GM23338 (cell line): ENCODE measurements around the gene BRI3BP. TPM values are rescaled to one million over a fixed set of nuclear protein-coding genes. Genes with fewer than 3 reads are reported as not detected.

ENCODE experiments used
- CREB1 ChIP-seq: fragments of 250-450 bp; sonication (Bioruptor Pico); IDR thresholded peaks from 2 replicates; pipeline ENCODE4 v1.5.0; 2020; ENCODE audit warnings: low read depth, mild to moderate bottlenecking, moderate library complexity
- NANOG ChIP-seq: IDR thresholded peaks from 2 replicates; pipeline ENCODE4 v1.6.1; 2016; ENCODE audit warnings: antibody characterized with exemption, borderline replicate concordance
- ZNF114 ChIP-seq: fragments of 250-450 bp; sonication (Bioruptor Pico); IDR thresholded peaks from 2 replicates; pipeline ENCODE4 v1.5.0; 2020; ENCODE audit warnings: mild to moderate bottlenecking, moderate library complexity
- polyA plus RNA-seq: library from polyadenylated mRNA; unstranded; fragments of >200 nt; fragmentation: Nextera tagmentation; extraction: Ambion mirVana; gene quantifications from 2 replicates; pipeline ENCODE4 v1.2.1, GENCODE V29; 2016
- total RNA-seq: library from RNA; depleted of rRNA; stranded (reverse); fragments of >200 nt; shearing (Covaris generic); gene quantifications from 2 replicates; pipeline ENCODE4 v1.2.3, GENCODE V29; 2014
- TF ChIP-seq, protein P1 (sequence below): fragments of 250-450 bp; sonication (Bioruptor Pico); IDR thresholded peaks from 2 replicates; pipeline ENCODE4 v1.5.0; 2020; ENCODE audit warnings: mild to moderate bottlenecking, moderate library complexity
- TF ChIP-seq, protein P2 (sequence below): IDR thresholded peaks from one replicate; pipeline ENCODE4 v1.6.1; 2018; ENCODE audit warnings: antibody characterized with exemption; ENCODE audit not compliant: unreplicated experiment
- TF ChIP-seq, protein P3 (sequence below): IDR thresholded peaks from 2 replicates; pipeline ENCODE4 v1.6.1; 2016; ENCODE audit warnings: antibody characterized with exemption

BRI3BP gene
- total and polyA plus RNA-seq, 2 experiments from 2014 or later = 5.8 to 10.7 TPM

DNA sequence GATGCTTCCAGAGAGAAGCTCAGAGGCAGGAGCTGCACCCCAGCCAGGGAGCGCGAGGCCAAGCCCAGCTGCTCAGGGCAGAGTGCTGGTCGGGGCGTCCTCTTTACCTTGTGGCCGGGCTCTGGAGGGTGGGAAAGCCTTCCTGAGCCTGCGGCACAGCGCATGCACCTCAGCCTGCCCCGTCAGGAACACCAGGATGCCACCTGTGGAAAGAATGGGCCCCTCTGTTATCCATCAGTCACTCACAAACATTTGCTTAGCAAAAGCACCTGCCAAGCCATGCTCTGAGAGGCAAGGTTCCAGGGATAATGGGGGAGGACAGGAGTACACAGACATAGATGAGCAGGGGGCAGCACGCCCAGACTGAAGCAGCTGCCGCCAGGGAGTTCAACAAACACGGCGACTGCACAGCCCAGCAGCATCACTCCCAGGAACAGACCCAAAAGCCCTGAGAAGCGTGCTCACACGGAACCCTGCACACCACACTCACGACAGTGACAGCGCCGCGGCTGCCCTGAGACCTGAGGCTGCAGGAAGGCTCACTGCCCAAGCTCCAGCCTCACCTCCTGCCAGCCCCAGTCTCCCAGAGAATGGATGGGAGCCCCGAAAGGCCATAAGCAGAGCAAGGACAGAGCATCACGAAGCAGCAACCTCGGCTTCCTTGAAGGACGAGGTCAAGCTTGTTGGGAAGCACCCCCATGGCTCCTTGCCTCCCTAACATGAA lies 26.3 kb upstream of the BRI3BP start (continued):
- TF ChIP-seq, protein P1, sequence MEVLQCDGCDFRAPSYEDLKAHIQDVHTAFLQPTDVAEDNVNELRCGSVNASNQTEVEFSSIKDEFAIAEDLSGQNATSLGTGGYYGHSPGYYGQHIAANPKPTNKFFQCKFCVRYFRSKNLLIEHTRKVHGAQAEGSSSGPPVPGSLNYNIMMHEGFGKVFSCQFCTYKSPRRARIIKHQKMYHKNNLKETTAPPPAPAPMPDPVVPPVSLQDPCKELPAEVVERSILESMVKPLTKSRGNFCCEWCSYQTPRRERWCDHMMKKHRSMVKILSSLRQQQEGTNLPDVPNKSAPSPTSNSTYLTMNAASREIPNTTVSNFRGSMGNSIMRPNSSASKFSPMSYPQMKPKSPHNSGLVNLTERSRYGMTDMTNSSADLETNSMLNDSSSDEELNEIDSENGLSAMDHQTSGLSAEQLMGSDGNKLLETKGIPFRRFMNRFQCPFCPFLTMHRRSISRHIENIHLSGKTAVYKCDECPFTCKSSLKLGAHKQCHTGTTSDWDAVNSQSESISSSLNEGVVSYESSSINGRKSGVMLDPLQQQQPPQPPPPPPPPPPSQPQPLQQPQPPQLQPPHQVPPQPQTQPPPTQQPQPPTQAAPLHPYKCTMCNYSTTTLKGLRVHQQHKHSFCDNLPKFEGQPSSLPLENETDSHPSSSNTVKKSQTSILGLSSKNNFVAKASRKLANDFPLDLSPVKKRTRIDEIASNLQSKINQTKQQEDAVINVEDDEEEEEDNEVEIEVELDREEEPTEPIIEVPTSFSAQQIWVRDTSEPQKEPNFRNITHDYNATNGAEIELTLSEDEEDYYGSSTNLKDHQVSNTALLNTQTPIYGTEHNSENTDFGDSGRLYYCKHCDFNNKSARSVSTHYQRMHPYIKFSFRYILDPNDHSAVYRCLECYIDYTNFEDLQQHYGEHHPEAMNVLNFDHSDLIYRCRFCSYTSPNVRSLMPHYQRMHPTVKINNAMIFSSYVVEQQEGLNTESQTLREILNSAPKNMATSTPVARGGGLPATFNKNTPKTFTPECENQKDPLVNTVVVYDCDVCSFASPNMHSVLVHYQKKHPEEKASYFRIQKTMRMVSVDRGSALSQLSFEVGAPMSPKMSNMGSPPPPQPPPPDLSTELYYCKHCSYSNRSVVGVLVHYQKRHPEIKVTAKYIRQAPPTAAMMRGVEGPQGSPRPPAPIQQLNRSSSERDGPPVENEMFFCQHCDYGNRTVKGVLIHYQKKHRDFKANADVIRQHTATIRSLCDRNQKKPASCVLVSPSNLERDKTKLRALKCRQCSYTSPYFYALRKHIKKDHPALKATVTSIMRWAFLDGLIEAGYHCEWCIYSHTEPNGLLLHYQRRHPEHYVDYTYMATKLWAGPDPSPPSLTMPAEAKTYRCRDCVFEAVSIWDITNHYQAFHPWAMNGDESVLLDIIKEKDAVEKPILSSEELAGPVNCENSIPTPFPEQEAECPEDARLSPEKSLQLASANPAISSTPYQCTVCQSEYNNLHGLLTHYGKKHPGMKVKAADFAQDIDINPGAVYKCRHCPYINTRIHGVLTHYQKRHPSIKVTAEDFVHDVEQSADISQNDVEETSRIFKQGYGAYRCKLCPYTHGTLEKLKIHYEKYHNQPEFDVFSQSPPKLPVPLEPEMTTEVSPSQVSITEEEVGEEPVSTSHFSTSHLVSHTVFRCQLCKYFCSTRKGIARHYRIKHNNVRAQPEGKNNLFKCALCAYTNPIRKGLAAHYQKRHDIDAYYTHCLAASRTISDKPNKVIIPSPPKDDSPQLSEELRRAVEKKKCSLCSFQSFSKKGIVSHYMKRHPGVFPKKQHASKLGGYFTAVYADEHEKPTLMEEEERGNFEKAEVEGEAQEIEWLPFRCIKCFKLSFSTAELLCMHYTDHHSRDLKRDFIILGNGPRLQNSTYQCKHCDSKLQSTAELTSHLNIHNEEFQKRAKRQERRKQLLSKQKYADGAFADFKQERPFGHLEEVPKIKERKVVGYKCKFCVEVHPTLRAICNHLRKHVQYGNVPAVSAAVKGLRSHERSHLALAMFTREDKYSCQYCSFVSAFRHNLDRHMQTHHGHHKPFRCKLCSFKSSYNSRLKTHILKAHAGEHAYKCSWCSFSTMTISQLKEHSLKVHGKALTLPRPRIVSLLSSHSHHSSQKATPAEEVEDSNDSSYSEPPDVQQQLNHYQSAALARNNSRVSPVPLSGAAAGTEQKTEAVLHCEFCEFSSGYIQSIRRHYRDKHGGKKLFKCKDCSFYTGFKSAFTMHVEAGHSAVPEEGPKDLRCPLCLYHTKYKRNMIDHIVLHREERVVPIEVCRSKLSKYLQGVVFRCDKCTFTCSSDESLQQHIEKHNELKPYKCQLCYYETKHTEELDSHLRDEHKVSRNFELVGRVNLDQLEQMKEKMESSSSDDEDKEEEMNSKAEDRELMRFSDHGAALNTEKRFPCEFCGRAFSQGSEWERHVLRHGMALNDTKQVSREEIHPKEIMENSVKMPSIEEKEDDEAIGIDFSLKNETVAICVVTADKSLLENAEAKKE (CRISPR knock-in tag) = no peak
- TF ChIP-seq, protein P2, sequence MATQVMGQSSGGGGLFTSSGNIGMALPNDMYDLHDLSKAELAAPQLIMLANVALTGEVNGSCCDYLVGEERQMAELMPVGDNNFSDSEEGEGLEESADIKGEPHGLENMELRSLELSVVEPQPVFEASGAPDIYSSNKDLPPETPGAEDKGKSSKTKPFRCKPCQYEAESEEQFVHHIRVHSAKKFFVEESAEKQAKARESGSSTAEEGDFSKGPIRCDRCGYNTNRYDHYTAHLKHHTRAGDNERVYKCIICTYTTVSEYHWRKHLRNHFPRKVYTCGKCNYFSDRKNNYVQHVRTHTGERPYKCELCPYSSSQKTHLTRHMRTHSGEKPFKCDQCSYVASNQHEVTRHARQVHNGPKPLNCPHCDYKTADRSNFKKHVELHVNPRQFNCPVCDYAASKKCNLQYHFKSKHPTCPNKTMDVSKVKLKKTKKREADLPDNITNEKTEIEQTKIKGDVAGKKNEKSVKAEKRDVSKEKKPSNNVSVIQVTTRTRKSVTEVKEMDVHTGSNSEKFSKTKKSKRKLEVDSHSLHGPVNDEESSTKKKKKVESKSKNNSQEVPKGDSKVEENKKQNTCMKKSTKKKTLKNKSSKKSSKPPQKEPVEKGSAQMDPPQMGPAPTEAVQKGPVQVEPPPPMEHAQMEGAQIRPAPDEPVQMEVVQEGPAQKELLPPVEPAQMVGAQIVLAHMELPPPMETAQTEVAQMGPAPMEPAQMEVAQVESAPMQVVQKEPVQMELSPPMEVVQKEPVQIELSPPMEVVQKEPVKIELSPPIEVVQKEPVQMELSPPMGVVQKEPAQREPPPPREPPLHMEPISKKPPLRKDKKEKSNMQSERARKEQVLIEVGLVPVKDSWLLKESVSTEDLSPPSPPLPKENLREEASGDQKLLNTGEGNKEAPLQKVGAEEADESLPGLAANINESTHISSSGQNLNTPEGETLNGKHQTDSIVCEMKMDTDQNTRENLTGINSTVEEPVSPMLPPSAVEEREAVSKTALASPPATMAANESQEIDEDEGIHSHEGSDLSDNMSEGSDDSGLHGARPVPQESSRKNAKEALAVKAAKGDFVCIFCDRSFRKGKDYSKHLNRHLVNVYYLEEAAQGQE = no peak
- no peak for TF ChIP-seq CREB1
- no peak for TF ChIP-seq NANOG
- TF ChIP-seq, protein P3, sequence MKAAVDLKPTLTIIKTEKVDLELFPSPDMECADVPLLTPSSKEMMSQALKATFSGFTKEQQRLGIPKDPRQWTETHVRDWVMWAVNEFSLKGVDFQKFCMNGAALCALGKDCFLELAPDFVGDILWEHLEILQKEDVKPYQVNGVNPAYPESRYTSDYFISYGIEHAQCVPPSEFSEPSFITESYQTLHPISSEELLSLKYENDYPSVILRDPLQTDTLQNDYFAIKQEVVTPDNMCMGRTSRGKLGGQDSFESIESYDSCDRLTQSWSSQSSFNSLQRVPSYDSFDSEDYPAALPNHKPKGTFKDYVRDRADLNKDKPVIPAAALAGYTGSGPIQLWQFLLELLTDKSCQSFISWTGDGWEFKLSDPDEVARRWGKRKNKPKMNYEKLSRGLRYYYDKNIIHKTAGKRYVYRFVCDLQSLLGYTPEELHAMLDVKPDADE = no peak
- TF ChIP-seq ZNF114 (CRISPR knock-in tag) = no peak
